ENCODE data around the gene FADS6.
A peak's percentile ranks its signal among the peaks of the same experiment; 100 is the strongest.
"Not testable (repeated sequence)": the region's sequence is repeated elsewhere in the genome, so short reads cannot be mapped to it uniquely, and the experiment has no call there.

The FADS6 gene

DNA sequence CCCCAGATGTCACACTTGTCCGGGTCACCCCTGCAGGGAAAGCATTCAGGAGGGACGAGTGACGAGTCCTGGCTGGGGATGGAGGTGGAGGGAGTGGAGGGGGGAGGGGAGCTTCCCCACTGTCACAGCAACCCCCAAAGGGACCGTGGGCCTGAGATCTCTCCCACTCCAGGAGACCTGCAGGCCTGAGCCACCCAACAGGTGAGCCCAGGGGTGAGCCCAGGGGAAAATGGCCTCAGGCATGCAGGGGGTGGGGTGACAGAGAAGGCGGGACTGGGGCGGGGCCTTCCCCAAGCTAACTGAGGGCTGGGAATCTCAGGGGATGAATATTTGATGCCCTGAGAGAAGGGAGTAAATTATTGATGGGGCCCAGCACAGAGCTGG, 27.2 kb upstream of the FADS6 start:
- DNase-seq (ENCODE audit: low spot score), result peak; percentile 63

DNA sequence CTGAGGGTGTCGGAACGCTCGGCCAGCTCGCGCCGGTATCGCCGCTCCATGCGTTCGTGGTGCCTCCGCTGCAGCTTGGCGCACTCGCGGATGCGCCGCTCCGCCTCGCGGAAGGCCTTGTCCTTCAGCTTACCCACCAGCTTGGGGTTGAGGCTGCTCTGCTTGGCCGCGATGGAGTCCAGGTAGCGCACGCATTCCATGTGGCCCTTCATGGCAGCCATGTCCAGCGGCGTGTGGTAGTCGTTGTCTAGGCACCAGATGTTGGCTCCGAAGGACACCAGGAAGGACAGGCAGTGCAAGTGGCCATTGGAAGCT, 26.8 kb upstream of the FADS6 start:
- no peak for DNase-seq (ENCODE audit: low spot score)

DNA sequence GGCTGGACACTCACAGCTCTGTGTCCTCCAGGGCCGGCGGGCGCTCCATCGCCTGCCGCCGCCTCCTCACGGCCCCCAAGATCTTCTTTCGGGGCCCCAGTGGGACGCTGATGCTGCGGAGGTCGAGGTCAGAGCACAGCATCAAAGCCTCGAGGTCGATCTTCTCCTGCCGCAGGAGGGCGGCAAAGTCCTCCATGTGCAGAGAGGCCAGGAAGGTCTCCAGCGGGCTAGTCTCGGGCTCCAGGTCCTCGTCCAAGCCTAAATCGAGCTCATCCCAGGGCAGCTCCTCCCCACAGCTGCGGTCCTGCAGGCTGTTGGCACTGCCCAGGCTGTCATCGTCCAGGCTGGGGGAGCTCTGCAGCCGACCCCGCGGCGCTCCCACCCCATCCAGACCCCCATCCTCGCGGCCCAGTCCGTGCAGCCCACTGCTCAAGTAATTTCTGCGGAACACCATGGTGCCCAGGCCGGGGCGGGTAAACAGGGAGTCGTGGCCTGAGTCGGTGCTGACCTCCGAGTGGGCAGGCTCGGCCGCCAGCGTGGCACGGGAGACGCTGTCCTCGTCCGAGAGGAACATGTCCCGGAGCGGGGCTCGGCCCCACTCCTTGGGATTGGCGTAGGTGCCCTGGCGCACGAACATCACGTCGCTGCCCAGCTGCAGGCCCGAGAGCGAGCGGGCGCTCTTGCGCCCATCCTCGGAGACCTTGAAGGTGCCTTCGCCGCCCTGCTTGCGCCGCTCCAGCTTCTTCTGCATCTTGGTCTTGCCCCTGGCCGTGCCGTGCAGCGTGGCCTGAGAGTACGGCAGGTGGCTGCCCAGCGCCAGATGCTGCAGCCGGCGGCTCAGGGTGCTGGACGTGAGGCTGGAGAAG, 26.2 kb upstream of the FADS6 start:
- peak; percentile 82 for DNase-seq (ENCODE audit: low spot score)

DNA sequence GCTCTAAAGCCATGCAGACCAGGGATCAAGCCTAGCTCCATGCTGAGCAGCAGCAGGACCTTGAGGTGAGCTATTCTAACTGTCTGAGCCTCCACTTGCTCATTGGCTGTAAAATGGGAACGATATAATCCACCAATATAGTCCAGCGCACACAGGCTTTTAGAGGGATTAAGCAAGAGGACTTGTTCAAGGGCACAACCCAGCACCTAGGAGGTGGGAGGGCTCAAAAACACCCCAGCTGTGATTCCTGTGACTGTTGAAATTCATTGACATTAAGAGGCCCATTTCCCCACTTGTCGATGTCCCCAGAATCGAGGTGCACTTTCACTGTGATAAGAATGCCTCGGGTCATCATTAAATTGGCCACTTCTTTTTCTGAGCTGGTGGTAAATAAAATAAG, 25.5 kb upstream of the FADS6 start:
- no peak for DNase-seq (ENCODE audit: low spot score)

DNA sequence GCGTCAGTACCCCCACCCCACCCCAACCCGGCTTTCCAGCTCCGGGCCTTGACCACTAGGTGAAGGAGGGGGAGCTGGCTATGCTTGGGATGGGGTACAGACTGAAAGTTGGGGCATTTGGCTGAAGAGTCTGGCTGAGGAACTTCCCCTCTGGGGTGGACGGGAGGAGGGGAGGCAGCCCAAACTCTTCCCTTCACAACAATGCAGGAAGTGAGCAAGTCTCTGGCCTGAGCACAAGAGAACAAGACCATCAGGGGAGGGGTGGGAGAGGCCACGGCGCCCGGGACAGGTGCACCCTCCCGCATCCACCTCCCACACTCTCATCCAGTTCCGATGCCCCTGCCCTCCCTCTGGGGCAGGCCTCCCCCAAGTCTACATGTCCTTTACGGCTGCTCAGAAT, 24.0 kb upstream of the FADS6 start:
- DNase-seq (ENCODE audit: low spot score), result no peak

- no peak for DNase-seq (ENCODE audit: low spot score)
Measured at GRCh38 chr17:74916851-74917199, 23.4 kb upstream of the FADS6 start.

- no peak for DNase-seq (ENCODE audit: low spot score)
Measured at GRCh38 chr17:74916136-74916850, 22.9 kb upstream of the FADS6 start.

GRCh38 chr17:74911423-74911822, 18.0 kb upstream of the FADS6 start:
- not testable (repeated sequence) for DNase-seq (ENCODE audit: low spot score)

DNA sequence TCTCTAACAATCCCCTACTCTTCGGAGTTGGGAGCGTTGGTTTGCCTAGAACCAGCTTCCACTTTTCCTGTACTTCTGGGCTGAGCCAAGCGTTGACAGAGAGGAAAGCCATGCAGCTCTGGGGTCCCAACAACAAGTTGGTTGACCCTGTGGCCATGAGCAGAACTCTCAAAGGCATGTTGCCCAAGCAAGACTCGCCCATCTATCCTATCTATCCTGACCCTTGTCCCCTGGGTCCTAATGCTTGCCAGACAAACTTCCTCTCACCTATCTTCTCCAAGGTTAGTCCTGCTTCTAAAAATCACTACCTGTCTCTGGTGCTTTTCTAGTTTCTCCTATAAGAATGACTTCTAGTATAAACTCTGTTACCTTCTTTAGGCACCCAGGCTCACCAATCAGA, 15.7 kb upstream of the FADS6 start:
- DNase-seq (ENCODE audit: low spot score), result not testable (repeated sequence)

GRCh38 chr17:74907012-74907411, 13.6 kb upstream of the FADS6 start:
- no peak for DNase-seq (ENCODE audit: low spot score)

DNA sequence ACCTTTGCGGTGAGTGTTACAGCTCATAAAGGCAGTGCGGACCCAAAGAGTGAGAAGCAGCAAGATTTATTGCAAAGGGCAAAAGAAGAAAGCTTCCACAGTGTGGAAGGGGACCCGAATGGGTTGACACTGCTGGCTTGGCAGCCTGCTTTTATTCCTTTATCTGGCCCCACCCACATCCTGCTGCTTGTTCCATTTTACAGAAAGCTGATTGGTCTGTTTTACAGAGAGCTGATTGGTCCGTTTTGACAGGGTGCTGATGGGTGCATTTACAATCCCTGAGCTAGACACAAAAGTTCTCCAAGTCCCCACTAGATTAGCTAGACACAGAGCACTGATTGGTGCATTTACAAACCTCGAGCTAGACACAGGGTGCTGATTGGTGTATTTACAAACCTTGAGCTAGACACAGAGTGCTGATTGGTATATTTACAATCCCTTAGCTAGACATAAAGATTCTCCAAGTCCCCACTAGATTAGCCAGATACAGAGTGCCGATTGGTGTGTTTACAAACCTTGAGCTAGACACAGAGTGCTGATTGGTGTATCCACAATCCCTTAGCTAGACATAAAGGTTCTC, 12.9 kb upstream of the FADS6 start:
- not testable (repeated sequence) for DNase-seq (ENCODE audit: low spot score)

DNA sequence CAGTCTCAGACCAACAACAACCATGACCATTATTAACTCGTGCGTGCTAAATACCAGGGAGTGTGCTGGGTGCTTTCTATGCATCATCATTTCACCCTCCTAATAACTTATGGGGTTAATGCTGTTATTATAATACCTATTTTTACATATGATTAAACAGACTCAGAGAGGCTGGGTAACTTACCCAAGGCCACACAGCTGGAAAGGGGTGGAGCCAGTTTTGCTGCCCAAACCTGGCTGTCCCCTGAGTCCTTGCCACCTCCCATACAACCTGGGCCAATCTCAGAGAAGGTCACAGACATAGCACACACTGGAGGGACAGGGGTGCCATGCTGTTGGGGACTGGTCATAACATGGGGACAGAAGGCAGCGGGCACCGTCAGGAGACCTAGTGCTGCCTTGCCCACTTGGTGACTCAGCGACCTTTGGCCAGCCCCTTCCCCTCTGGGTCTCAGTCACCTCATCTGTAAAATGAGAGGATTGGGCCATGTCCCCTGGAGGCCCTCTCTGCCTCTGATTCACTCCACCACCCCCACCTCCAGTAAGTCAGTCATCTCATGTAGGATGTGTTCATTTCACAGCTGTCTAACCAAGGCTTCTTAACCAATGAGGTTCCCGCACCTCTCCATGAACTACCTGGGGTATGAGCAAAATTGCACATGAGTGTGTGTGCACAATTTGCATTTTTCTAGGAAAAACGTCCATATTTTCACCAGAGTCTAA, 11.4 kb upstream of the FADS6 start:
- no peak for DNase-seq (ENCODE audit: low spot score)

GRCh38 chr17:74903671-74904070, 10.2 kb upstream of the FADS6 start:
- DNase-seq (ENCODE audit: low spot score), result no peak

GRCh38 chr17:74903034-74903433, 9.6 kb upstream of the FADS6 start:
- no peak for DNase-seq (ENCODE audit: low spot score)

DNA sequence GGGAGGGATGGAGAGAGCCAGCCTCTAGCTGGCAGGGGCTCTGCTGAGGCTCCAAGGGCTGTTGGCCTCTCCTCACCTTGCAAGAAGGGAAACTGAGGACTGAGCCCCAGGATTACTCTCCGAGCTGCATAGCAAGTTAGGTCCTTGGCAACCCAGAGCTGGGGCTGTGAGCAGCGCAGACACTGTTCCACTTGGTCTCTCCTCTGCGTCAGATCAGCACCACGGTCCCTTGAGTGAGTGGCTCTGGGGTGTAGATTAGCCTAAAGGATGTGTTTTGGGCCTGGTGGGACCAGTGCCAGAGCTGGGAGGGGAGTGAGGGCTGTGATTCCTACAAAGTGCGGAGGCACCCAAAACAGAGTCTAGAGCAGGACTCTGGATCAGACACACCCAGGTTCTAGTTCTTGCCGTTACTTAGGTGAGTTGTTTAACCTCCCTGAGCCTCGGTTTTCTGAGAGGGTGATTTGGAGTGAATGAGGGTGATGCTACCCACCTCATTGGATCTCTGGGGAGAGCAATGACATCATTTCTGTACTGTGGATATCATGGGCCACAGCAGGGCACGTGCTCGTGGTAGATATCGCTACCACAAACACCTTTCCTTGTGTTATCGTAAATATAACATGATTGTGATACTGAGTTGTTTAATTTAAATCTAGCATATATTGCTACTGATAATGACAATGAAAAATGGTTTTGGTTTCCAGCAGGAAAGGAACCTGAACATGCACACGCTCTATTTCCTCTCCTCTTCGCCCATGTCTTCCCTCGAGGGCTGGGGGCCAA, 8.1 kb upstream of the FADS6 start:
- DNase-seq (ENCODE audit: low spot score), result no peak

DNA sequence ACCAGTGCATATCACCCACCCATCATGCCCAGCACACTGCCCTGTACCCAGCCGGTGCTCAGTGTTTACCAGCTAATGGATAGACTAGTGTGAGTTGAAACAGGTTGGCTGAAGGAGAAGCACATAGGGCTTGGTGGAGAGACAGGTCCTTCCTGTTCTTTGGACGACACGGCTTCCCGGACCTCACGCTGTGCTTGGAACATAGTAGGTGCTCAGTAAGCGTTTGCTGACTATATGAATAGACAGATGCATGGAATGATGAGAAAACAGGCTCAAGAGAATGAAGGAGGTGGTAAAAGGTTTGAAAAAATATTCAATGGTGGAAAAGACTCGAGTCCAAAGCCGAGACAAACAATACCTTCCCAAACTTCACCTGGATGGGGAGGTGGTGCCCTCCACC, 6.8 kb upstream of the FADS6 start:
- no peak for DNase-seq (ENCODE audit: low spot score)

GRCh38 chr17:74898376-74898946, 5.0 kb upstream of the FADS6 start:
- no peak for DNase-seq (ENCODE audit: low spot score)

GRCh38 chr17:74893936-74894671, 671 bp upstream of the FADS6 start:
- no peak for DNase-seq (ENCODE audit: low spot score)

DNA sequence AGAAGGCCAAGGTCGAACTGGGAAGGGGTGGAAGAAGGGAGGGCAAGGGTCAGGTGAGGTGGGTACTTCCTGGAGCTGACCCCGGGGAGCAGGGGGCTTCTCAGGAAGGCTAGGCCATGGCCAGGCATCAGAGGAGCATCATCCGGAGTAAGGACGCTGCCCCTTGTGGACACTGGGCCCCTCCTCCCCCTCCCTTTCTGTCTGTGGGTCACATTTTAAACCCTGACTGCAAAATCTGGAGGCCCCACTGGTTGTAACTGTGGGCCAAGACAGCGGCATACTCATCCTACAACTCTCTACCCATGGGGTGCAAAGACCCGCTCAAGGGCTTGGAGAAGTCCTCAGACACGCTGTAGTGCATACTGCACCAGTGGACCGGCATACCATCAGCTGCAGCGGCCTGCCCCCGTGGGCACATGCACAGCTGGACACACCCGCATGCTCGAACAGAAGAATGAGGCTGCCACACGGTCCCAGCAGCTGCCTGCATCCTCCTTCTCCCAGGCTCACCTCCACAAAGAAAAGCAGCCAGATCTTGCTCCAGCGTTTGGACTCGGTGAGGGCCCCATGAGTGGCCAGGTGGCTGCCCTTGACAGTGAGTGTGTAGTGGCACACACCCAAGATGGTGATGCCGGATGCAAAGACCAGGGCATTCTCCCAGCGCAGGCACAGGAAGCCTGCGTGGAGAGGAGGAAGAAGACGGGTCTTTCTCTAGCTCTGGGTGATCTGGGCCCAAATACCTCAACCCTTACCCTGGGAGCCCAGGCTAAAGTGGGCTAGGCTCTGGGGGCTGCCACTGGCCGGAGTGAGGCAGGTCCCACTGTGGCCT, 1.2 kb downstream of the FADS6 start:
- DNase-seq (ENCODE audit: low spot score), result no peak

GRCh38 chr17:74890554-74890953, 2.9 kb downstream of the FADS6 start:
- DNase-seq (ENCODE audit: low spot score), result no peak

Measured in D341Med (cell line).